BJ (cell line): Measurements from ENCODE around the gene TH. TPM values are rescaled to one million over a fixed set of nuclear protein-coding genes. Genes with fewer than 3 reads are reported as not detected.

Experiments
- CTCF ChIA-PET: fragments of 350-600 bp; formaldehyde crosslinking; extraction: SDS; loops from one replicate; lab custom pipeline; 2021; ENCODE audit warnings: antibody characterized with exemption, inconsistent platforms; lab: Yijun Ruan, JAX
- POLR2A ChIA-PET: fragments of 300-600 bp; sonication (Branson Sonifier 250); formaldehyde crosslinking; extraction: SDS; loops from one replicate; lab custom pipeline; 2021; ENCODE audit warnings: antibody characterized with exemption; lab: Charles Lee
- DNase-seq: peaks from one replicate; pipeline ENCODE4 v3.0.0-alpha.2; 2011; ENCODE audit warnings: low read depth
- H3K27me3 ChIP-seq: 2 replicates; pipeline ENCODE4 v1.6.0; 2011; ENCODE audit warnings: low read length; ENCODE audit not compliant: control insufficient read depth, insufficient read depth
- H3K36me3 ChIP-seq: 2 replicates; pipeline ENCODE4 v1.5.1; 2011; ENCODE audit warnings: low read length; ENCODE audit not compliant: control insufficient read depth, insufficient read depth
- H3K4me3 ChIP-seq: 2 replicates; pipeline ENCODE4 v1.5.1; 2011; ENCODE audit warnings: low read depth, mild to moderate bottlenecking, control low read depth, low read length
- polyA plus RNA-seq: library from polyadenylated mRNA; depleted of rRNA; stranded (reverse); fragments of >200 nt; gene quantifications from 2 replicates; pipeline ENCODE4 v1.2.3, GENCODE V29; 2011
- TF ChIP-seq, protein P1 (sequence below): IDR thresholded peaks from 2 replicates; pipeline ENCODE4 v1.5.1; 2011; ENCODE audit warnings: low read depth, mild to moderate bottlenecking, control low read depth, inconsistent platforms, low read length, moderate library complexity; ENCODE audit not compliant: insufficient read depth

The TH gene
- polyA plus RNA-seq, 1 experiment: not detected

DNA sequence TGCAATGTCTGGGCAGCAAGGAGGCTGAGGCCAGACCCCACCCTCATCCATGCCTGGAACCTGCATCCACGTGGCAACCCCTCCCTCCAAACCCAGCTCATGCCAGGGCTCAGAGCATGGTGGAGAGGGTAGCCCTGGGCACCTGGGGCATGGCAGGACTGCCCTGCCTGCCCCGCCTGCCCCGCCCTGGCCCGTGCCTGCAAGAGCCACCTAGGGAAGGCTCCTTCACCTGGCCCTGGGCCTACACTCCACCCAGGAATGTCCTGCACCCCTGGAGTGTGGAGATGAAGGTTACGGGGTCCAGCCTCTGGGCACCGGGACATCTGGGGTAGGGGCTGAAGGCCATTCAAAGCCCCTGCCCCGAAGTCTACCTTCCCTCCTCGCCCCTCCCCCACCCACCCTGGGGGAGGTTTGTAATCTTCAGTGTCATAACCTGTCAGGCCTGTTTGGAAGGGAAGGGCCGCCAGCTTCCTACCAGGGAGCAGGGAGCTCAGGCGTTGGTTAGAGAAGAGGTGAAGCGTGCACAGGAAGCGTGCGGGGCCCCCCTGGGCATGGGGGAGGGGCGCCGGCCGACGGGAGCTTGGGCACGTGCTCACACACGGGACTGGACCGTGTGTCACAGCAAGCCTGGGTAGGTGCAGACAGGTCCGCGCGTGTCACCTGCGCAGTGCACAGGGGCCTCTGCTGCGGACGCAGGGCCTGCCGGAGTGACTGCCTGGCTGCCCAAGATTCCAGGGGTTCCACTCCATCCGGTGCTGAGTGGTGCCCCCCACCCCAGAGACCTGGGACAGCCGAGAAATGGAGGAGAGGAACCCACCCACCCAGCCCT, 30.7 kb upstream of the TH start:
- no peak for DNase-seq
- no peaks in the 10 kb centered on the region for H3K27me3 ChIP-seq
- ChIA-PET POLR2A (no interaction called here), CTCF (interaction anchor here (1.1 to 8.6 kb wide), 4 partner anchors 10 to 219 kb away, joined by 3 to 122 read pairs (median 6); no protein-coding TSS in a partner anchor)
- H3K36me3 ChIP-seq: no peaks in the 10 kb centered on the region
- no peak overlapping the region for H3K4me3 ChIP-seq
- TF ChIP-seq, protein P1, sequence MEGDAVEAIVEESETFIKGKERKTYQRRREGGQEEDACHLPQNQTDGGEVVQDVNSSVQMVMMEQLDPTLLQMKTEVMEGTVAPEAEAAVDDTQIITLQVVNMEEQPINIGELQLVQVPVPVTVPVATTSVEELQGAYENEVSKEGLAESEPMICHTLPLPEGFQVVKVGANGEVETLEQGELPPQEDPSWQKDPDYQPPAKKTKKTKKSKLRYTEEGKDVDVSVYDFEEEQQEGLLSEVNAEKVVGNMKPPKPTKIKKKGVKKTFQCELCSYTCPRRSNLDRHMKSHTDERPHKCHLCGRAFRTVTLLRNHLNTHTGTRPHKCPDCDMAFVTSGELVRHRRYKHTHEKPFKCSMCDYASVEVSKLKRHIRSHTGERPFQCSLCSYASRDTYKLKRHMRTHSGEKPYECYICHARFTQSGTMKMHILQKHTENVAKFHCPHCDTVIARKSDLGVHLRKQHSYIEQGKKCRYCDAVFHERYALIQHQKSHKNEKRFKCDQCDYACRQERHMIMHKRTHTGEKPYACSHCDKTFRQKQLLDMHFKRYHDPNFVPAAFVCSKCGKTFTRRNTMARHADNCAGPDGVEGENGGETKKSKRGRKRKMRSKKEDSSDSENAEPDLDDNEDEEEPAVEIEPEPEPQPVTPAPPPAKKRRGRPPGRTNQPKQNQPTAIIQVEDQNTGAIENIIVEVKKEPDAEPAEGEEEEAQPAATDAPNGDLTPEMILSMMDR: no peak

DNA sequence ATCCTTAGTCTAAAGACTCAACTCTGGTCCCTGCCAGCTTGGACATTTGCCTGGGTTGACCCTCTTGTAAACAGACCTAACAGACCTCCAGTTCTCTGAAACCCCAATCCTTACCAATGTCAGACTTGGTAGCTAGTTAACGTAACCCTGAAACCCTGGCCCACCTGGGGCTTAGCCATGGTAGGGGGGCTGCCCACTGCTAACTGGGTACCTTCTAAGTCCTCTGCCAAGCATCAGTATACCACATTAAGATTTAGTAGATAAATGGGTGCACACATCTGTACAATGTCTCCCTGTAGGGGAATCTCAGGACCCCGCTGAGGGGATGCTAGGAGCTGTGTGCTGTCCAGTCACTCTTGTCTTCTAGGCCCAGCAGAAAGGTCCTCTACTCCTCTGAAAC, 29.9 kb upstream of the TH start:
- Histone ChIP-seq H3K27me3 (no peaks in the 10 kb centered on the region), H3K4me3 (no peak overlapping the region), H3K36me3 (no peaks in the 10 kb centered on the region)
- DNase-seq: no peak
- ChIA-PET CTCF (interaction anchor here (1.7 to 8.6 kb wide), 2 partner anchors 104 to 220 kb away, joined by 8 to 122 read pairs; no protein-coding TSS in a partner anchor), POLR2A (no interaction called here)
- TF ChIP-seq, protein P1: no peak

DNA sequence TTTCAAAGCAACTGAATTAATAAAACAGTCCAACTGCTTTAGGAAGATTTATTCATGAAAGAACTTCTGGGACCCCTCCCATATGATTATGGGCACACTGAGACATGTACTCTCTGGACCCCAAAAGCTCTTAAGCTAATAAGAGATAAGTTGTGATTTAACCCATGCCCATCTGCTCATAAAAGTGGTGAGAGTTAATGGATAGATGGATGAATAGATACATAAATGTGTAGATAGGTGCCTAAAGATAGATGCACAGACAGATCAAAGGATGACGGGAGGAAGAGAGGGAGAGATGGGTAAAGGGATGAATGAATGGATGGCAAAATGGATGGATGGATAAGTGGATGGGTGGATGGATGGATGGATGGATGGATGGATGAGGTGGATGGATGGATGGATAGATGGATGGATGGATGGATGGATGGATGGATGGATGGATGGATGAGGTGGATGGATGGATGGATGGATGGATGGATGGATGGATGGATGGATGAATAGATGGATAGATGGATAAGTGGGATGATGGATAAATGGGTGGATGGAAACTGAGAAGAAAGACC, 29.4 kb upstream of the TH start:
- no peak for DNase-seq
- CTCF ChIA-PET: interaction anchor here (1.7 to 8.6 kb wide), 3 partner anchors 10 to 220 kb away, joined by 3 to 122 read pairs (median 8); no protein-coding TSS in a partner anchor
- POLR2A ChIA-PET: no interaction called here
- TF ChIP-seq, protein P1: no peak
- Histone ChIP-seq H3K27me3 (no peaks in the 10 kb centered on the region), H3K36me3 (no peaks in the 10 kb centered on the region), H3K4me3 (no peak overlapping the region)

DNA sequence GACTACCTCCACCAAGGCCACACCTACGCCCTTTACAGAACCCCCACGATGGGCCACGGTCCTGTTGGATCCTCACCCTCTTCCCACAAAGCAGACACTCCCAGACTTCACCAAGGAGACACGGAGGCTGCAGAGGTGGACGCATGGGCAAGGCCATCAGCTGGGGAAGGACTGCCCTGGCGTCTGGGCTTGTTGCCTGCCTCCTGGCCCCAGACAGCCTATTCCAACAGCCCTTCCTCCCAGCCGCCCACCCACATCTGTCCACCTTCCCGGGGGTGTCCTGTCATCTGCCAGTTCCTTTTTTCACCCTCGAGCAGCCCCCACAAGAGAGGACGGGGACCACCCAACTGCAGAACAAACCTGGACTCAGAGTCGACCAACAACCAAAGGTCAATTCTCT, 28.9 kb upstream of the TH start:
- Histone ChIP-seq H3K4me3 (no peak overlapping the region), H3K36me3 (no peaks in the 10 kb centered on the region), H3K27me3 (no peaks in the 10 kb centered on the region)
- TF ChIP-seq, protein P1: no peak
- ChIA-PET POLR2A (no interaction called here), CTCF (interaction anchor here (1.8 to 8.6 kb wide), 2 partner anchors 11 to 221 kb away, joined by 3 to 122 read pairs; no protein-coding TSS in a partner anchor)
- DNase-seq: no peak
